ENCODE measurements around the gene TUBG2. TPM values are rescaled to one million over a fixed set of nuclear protein-coding genes. Genes with fewer than 3 reads are reported as not detected.
"Not testable (repeated sequence)": the region's sequence is repeated elsewhere in the genome, so short reads cannot be mapped to it uniquely, and the experiment has no call there.

The TUBG2 gene
- total RNA-seq (2014; rRNA removed; shearing (Covaris generic)): 8.7 and 9.9 TPM in 2 replicates
- 16.1 and 17.9 TPM in 2 replicates for polyA plus RNA-seq (2015; cell fraction: cytosol; rRNA removed)
- 132 and 149 TPM in 2 replicates for polyA plus RNA-seq (2015; cell fraction: nucleus; rRNA removed)

DNA sequence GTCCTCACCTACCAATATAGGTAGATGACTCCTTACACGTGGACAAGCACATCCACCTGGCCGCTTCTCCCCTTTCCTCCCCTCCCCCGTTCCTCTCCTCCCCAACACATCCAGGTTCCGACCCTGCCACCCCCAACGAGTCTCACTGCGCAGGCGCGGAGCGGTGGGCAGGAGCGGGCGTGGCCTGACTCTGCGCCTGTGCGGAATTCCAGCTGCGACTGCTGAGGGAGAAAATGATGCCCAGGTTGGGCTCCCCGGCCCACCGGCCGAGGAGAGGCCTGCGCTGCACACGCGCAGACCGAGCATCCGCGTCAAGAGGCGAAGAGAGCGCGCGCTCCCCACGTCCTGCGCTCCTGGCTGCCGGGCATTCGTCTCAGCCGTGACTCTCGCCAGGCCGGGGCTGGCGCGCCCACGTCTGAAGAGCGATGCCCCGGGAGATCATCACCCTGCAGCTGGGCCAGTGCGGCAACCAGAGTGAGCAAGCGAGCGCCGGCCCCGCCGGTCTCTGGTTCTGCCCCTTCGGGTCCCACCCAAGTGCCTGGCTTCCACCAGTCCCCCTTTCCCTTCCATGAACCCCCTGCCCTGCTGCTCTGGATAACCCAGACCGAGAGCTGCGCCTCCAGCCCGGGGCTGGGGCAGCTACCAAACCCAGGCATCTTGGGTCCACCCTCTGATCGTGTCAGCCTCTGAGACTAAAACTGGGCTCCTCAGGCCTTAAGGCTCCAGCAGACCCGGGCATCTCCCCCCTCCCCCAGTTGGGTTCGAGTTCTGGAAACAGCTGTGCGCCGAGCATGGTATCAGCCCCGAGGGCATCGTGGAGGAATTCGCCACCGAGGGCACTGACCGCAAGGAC lies at the start of gene TUBG2:
TSS of gene TUBG2 (plus strand) at position 206 of the 853 bp plus-strand sequence. CDS start at position 426, 220 bp downstream.
- DNase-seq (ENCODE audit: low read depth, low spot score): peak; percentile 92
- in situ Hi-C loops (cut with HindIII; ENCODE audit: low pct_unique_long_range_greater_than_20kb, low sequenced_read_pairs): no loop called here

DNA sequence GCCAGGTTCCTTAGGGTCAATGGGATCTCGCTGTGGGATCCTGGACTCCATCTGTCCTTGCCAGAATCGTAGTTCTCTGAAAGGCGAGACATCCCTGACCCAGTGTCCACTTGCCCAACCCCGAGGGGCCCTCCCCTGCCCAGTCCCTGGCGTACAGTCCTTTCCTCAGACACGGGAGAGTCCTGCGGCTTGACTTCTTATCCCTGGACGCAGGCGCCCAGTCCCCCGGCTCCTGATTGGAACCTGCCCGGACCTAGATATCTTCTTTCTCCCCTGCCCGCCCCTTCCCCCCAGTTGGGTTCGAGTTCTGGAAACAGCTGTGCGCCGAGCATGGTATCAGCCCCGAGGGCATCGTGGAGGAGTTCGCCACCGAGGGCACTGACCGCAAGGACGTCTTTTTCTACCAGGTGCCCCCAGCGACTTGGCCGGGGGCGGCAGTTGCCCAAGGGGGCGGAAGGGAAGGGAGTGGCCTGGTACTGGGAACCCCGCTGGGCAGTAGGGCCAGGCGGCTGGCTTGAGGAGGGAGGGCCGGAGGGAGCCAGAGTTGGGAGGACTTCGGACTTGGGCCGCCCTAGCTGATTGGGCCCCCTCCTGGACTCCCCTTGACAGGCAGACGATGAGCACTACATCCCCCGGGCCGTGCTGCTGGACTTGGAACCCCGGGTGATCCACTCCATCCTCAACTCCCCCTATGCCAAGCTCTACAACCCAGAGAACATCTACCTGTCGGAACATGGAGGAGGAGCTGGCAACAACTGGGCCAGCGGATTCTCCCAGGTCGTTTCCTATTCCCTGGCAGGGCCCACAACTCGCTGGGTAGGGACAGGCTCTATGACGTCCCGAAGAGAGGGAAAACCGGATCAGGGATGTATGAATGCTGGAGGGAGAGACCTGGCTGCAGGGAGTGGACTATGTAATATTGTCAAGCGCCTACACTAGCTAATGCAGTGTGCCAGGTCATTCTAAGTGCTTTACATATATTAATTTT lies 49.0 kb upstream of the TUBG2 start:
- in situ Hi-C loops (cut with HindIII; ENCODE audit: low pct_unique_long_range_greater_than_20kb, low sequenced_read_pairs); DNase-seq (ENCODE audit: low read depth, low spot score): not testable (repeated sequence)

DNA sequence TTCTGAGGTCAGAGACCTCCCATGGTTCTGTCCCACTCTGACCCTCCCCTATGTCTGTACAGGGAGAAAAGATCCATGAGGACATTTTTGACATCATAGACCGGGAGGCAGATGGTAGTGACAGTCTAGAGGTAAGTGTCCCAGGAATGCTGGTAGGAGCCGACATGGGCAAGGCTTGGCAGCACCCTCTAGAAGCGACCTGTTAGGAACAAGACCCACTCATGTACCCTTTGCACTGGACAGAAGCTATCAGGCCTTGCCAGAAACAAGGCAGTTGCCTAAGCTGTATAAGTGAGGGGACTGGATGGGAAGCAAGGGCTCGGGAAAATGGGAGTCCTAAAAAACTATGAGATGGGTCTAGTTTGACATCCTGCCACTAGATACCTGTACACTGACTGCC lies 47.1 kb upstream of the TUBG2 start:
- in situ Hi-C loops (cut with HindIII; ENCODE audit: low pct_unique_long_range_greater_than_20kb, low sequenced_read_pairs): no loop called here
- DNase-seq (ENCODE audit: low read depth, low spot score): no peak

DNA sequence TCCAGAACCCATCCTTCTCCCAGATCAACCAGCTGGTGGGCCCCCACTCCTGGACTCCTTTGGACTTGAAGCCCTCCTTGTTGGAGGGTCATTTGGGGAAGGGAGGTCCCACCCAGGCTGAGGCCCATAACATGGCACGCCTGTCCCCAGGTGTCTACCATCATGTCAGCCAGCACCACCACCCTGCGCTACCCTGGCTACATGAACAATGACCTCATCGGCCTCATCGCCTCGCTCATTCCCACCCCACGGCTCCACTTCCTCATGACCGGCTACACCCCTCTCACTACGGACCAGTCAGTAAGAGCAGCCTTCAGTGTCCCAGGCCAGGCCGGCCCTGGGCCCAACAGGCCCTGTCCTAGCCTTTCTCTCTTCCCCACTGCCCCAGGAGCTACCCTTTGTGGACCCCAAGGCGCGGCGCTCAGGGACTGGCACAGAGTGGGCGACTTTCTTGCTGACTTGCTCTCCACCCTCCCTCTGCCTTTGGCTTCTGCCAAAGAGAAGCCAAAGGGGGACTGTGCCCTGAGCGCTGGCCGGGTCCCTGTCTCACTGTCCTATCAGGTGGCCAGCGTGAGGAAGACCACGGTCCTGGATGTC lies 45.3 kb upstream of the TUBG2 start:
- no peak for DNase-seq (ENCODE audit: low read depth, low spot score)
- in situ Hi-C loops (cut with HindIII; ENCODE audit: low pct_unique_long_range_greater_than_20kb, low sequenced_read_pairs): no loop called here

DNA sequence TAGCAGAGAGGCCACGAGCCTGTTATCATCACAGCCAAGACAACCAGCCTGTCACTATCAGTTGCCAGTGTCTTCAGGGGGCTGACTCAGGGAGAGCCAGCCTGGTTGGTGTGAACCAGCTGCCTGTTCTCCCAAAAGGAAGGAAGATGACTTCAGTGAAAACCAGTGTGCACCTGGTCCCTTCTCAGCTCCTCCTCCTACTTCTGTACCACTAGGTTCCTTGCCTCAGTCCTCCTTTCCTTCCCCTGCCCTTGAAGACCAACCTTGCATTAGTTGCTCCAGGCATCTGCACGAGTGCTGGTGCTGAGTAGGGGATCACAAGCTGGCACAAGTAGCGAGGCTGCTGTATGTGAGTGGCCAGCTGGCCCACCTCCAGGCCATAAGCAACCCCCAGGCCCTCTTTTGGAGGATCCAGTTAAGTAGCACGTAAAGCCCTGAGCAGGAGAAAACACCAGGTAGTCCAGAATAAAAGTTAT lies 41.1 kb upstream of the TUBG2 start:
- in situ Hi-C loops (cut with HindIII; ENCODE audit: low pct_unique_long_range_greater_than_20kb, low sequenced_read_pairs): no loop called here
- DNase-seq (ENCODE audit: low read depth, low spot score): no peak

DNA sequence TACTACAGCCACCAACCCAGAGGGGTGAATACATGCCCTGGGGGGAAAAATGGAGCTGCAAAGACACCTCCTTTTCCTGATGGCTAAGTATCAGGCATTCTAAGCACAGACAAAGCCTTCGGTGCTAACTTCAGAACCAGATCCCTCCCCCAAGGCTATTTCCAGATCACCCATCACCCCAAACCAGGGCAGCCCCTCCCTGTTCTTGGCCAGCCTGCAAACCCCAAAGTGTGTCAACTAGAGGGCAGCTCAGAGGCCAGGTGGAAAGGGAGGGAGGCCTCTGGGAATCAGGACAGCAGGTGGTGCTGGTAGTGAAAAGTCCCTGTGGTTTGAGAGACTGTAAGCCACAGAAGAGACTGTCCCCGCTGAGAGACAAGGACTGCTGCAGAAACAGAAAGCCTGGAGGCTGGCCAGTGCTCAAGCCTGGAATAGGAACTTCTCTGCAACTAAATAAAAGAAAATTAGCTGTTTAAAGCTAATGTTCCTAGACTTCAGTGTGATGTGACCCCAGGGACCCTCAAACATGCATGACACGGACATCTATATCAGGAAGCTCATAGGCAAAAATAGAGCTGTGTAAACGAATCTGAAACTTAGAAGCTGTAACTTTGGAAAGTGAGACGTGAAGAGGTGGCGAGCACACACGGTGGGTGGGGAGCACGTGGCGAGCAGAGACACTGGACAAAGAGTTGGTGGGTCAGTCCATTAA lies 40.5 kb upstream of the TUBG2 start:
- DNase-seq (ENCODE audit: low read depth, low spot score): no peak

DNA sequence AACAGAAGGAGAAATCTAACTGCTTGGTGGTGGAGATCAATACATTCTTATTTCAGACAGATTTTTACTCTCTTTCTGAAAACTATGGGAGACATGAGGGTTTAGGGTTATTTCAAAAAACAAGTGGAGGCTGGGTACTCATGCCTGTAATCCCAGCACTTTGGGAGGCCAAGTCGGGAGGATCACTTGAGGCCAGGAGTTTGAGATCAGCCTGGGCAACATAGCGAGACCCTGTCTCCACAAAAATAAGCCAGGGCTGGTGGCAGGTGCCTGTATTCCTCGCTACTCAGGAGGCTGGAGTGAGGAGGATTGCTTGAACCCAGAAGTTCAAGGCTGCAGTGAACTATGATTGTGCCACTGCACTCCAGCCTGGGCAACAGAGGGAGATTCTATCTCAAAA lies 37.1 kb upstream of the TUBG2 start:
- in situ Hi-C loops (cut with HindIII; ENCODE audit: low pct_unique_long_range_greater_than_20kb, low sequenced_read_pairs); DNase-seq (ENCODE audit: low read depth, low spot score): not testable (repeated sequence)

More for the DNA sequence above, 40.5 kb upstream of the TUBG2 start:
- in situ Hi-C loops (cut with HindIII; ENCODE audit: low pct_unique_long_range_greater_than_20kb, low sequenced_read_pairs): no loop called here

DNA sequence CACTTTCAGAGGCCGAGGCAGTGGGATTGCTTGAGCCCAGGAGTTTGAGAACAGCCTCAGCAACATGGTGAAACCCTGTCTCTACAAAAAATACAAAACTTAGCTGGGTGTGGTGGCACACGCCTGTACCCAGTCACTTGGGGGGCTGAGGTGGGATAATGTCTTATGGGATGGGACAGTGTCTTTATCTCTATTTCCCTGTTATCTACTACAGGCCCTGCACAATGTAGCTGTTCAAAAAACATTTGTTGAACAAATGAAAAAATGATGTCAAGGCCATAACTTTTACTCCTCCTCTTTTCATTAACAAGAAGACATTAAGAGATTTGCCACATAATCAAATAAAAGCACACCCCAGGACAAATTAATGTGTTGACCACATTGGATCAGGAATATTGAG lies 35.8 kb upstream of the TUBG2 start:
- in situ Hi-C loops (cut with HindIII; ENCODE audit: low pct_unique_long_range_greater_than_20kb, low sequenced_read_pairs): no loop called here
- DNase-seq (ENCODE audit: low read depth, low spot score): no peak

DNA sequence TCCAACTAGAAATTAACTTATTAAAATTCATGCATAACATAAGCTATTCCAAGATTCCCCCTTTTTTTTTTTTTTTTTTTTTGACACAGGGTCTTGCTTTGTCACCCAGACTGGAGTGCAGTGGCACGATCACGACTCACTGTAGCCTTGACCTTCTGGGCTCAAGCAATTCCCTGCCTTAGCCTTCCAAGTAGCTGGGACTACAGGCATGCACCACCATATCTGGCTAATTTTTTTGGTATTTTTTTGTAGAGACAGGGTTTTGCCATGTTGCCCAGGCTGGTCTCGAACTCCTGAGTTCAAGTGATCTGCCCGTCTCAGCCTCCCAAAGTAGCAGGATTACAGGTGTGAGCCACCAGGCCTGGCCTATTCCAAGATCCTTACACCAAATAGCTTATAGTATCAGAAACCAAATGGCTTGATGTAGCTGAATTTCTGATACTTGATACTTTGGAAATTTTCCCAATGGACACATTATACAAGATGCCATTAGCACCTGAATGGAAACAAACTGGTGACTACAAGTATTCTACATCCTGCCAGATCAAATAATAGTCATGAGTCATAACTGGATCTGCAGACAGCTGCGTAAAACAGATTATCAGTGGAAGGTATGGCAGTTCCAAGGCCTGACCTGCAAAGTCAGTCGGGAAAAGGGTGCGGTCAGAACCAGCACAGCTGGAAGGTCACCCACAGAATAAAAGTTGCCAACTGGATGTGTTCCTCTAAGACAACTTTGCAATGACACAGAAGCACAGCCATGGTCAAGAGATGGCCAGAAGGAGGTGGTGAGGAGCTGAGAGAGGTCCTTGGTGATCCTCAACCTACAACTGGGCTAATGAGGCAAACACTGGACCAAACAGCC lies 35.1 kb upstream of the TUBG2 start:
- in situ Hi-C loops (cut with HindIII; ENCODE audit: low pct_unique_long_range_greater_than_20kb, low sequenced_read_pairs): no loop called here
- peak; percentile 42 for DNase-seq (ENCODE audit: low read depth, low spot score)

DNA sequence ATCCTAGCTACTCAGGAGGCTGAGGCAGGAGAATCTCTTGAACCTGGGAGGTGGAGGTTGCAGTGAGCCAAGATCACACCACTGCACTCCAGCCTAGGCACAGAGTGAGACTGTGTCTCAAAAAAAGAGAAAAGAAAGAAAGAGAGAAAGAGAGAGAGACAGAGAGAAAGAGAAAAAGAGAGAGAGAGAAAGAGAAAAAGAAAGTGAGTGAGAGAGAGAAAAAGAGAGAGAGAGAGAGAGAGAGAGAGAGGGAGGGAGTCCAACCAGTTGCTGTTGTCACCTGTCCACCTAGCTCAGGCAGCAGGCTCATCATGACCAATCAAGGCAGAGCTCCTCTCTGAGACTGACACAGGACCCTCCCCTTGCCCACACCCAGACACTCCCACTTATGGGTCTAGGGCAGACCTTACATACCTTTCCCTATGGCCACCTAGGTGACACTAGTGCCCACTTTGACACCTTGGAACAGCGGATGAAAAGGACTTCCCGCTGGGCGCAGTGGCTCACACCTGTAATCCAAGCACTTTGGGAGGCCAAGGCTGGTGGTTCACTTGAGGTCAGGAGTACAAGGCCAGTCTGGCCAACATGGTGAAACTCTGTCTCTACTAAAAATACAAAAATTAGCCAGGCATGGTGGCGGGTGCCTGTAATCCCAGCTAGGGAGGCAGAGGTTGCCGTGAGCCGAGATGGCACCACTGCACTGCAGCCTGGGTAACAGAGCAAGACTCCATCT lies 31.9 kb upstream of the TUBG2 start:
- DNase-seq (ENCODE audit: low read depth, low spot score); in situ Hi-C loops (cut with HindIII; ENCODE audit: low pct_unique_long_range_greater_than_20kb, low sequenced_read_pairs): not testable (repeated sequence)

DNA sequence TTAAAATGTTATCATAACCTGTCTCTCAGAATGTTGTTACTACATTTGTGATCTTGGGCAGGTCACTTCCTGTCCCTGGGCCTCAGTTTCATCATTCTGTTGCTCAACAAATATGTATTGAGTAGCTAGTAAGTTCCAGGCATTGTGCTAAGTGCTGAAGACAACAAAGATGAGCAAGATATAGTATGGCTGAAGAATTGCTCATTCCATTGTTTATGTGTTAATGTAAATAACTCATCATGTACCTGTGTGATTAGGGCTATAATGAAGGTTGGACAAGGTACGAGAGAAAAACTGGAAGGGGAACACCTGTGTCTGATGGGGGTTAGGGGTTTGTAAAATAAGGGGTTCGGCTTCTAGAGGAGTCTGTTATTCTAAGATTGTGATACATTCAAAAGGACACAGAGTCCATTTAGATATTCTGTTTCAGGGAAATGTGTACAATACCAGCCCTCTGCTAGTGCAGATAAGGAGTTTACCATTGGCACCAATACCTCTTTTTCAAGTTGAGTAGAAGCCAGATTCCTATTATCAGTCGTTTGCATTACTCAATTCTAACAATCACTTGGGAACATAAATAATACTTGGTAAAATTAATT lies 29.6 kb upstream of the TUBG2 start:
- in situ Hi-C loops (cut with HindIII; ENCODE audit: low pct_unique_long_range_greater_than_20kb, low sequenced_read_pairs): no loop called here

DNA sequence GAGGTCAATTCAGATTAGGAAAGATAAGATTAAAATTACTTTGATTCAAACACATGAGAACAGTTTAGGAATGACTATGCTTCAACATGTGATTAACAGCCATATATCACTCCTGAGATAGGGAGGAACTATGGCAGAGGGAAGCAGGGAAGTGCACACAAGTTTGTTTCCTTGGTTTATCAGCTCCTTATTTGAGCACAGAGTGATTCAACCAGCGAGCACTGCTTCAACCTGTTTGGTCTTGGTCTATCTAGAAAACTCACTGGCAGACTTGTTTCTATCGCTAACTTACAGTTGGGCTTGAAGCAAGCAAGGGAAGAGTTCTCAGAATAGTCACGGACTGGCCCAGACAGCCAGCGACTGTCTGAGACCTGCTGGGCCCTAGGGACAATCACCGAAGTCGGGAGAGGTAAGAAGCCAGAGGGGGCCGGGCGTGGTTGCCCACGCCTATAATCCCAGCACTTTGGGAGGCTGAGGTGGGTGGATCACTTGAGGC lies 26.1 kb upstream of the TUBG2 start:
- no peak for DNase-seq (ENCODE audit: low read depth, low spot score)
- in situ Hi-C loops (cut with HindIII; ENCODE audit: low pct_unique_long_range_greater_than_20kb, low sequenced_read_pairs): no loop called here

More for the DNA sequence above, 29.6 kb upstream of the TUBG2 start:
- no peak for DNase-seq (ENCODE audit: low read depth, low spot score)

DNA sequence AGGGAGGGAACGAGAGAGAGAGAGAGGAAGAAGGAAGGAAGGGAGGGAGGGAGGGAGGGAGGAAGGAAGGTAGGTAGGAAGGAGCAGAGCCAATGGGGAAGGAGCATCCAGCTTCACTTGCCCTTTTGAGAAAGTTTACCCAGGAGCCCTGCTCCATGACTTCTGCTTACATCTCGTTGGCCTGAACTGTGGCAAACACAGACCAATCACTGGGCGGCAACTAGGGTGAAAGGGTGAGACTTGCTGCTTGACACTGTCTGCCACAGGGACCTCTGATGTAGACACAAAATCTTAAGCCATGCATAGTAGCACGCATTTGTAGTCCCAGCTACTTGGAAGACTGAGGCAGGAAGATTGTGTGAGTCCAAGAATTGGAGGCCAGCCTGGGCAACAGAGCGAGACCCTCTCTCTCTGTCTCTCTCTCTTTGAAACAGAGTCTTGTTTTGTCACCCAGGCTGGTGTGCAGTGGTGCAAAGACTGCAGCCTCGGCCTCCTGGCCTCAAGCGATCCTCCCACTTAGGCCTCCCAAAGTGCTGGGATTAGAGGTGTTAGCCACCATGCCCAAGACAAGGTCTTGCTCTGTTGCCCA lies 19.5 kb upstream of the TUBG2 start:
- in situ Hi-C loops (cut with HindIII; ENCODE audit: low pct_unique_long_range_greater_than_20kb, low sequenced_read_pairs): no loop called here
- no peak for DNase-seq (ENCODE audit: low read depth, low spot score)

DNA sequence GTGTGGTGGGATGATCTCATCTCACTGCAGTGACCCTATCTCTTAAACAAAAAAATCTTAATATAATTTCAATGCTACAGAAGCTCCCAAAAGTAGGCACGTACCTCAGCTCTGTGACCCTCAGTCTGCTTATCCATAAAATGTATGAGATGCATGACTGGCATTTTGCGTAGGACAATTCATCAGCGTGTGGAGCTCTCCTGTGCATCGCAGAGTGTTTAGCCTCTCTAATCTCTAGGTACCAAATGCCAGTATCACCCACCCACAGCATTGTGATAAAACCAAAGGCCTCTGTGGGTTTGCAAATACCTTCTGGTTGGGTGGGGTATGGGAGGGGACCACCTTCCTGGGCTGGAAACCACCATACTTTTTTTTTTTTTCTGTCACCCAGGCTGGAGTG lies 19.0 kb upstream of the TUBG2 start:
- no peak for DNase-seq (ENCODE audit: low read depth, low spot score)
- in situ Hi-C loops (cut with HindIII; ENCODE audit: low pct_unique_long_range_greater_than_20kb, low sequenced_read_pairs): no loop called here

DNA sequence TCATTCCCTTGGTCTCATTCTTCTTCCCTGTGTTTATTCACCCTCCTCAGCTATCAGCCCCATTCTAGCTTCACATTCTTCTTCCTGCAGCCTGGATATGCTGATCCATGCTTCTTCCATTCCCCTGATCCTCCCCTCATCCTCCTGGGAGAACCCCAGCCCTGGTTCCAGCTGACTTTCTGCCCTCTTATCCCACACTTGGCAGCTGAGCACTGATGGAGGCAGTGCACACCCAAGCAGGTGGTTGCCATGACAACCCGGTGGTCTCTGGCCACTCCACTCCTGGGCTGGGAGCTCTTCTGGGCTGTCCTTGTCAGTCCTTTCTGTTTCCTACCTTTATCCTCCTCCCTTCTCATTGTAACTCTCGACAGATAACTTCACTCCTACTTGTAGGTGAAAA lies 16.7 kb upstream of the TUBG2 start:
- DNase-seq (ENCODE audit: low read depth, low spot score): no peak
- in situ Hi-C loops (cut with HindIII; ENCODE audit: low pct_unique_long_range_greater_than_20kb, low sequenced_read_pairs): no loop called here
